PC-9 (cell line): Measurements from ENCODE around the gene PFDN6. TPM values are rescaled to one million over a fixed set of nuclear protein-coding genes. Genes with fewer than 3 reads are reported as not detected.
A peak's percentile ranks its signal among the peaks of the same experiment; 100 is the strongest.

Experiments used
- Bru-seq: library from RNA; stranded (reverse); fragments of 400-500 nt; gene quantifications from one replicate; lab custom pipeline; 2021; lab: Mats Ljungman, UMichigan
- BruChase-seq, 2 experiments: library from RNA; stranded (reverse); fragments of 400-500 nt; gene quantifications; one replicate each; lab custom pipeline; 2021; lab: Mats Ljungman, UMichigan
- BruUV-seq: library from RNA; stranded (reverse); fragments of 400-500 nt; replicated peaks from 2 replicates; lab custom pipeline; 2021; lab: Mats Ljungman, UMichigan
- CTCF ChIA-PET: fragments of 300-600 bp; sonication (Branson Sonifier 250); formaldehyde crosslinking; loops from one replicate; lab custom pipeline; 2022; ENCODE audit warnings: antibody characterized with exemption; lab: Charles Lee
- POLR2A ChIA-PET: fragments of 300-600 bp; sonication (Branson Sonifier 250); formaldehyde crosslinking; loops from one replicate; lab custom pipeline; 2022; ENCODE audit warnings: antibody characterized with exemption; ENCODE audit not compliant: unreplicated experiment; lab: Charles Lee
- DNase-seq, 2 experiments: peaks; one replicate each; pipeline versions ENCODE4 v3.0.0 to v3.0.0-alpha.2; 2015 to 2022; ENCODE audit warnings: mixed read lengths in 1 of 2
- H2AFZ ChIP-seq: fragments of 200-600 bp; sonication (generic); 2 replicates; pipeline ENCODE4 v1.8.1; 2017; ENCODE audit warnings: antibody characterized with exemption
- H3F3A ChIP-seq: fragments of 200-600 bp; sonication (generic); 2 replicates; pipeline ENCODE4 v1.8.1; 2017; ENCODE audit warnings: antibody characterized with exemption, mild to moderate bottlenecking, low read depth; ENCODE audit not compliant: insufficient read depth
- H3K27ac ChIP-seq: fragments of 200-600 bp; sonication (generic); 2 replicates; pipeline ENCODE4 v1.6.1; 2016; ENCODE audit warnings: mixed run types
- H3K27me3 ChIP-seq: fragments of 200-600 bp; sonication (generic); 2 replicates; pipeline ENCODE4 v1.6.1; 2016; ENCODE audit warnings: low read depth, mixed run types; ENCODE audit not compliant: insufficient read depth
- H3K36me3 ChIP-seq: fragments of 200-600 bp; sonication (generic); 2 replicates; pipeline ENCODE4 v1.6.1; 2016; ENCODE audit warnings: low read depth, mixed run types
- H3K4me1 ChIP-seq: fragments of 200-600 bp; sonication (generic); replicated peaks from 2 replicates; pipeline ENCODE4 v1.6.1; 2016; ENCODE audit warnings: mixed run types; ENCODE audit not compliant: insufficient read depth
- H3K4me2 ChIP-seq: fragments of 200-600 bp; sonication (generic); 2 replicates; pipeline ENCODE4 v1.6.1; 2017; ENCODE audit warnings: mixed run types
- H3K4me3 ChIP-seq: fragments of 200-600 bp; sonication (generic); 2 replicates; pipeline ENCODE4 v1.6.1; 2016; ENCODE audit warnings: mixed run types
- H3K79me2 ChIP-seq: fragments of 200-600 bp; sonication (generic); 2 replicates; pipeline ENCODE4 v1.6.1; 2017; ENCODE audit warnings: low read depth, mixed run types
- H3K9me2 ChIP-seq: fragments of 200-600 bp; sonication (generic); 2 replicates; pipeline ENCODE4 v1.8.1; 2017; ENCODE audit warnings: mild to moderate bottlenecking; ENCODE audit not compliant: insufficient read depth
- H3K9me3 ChIP-seq: fragments of 200-600 bp; sonication (generic); 2 replicates; pipeline ENCODE4 v1.8.1; 2016; ENCODE audit warnings: low read depth; ENCODE audit not compliant: insufficient read depth
- H4K20me1 ChIP-seq: fragments of 200-600 bp; sonication (generic); 2 replicates; pipeline ENCODE4 v1.8.1; 2017; ENCODE audit not compliant: insufficient read depth
- EZH2 ChIP-seq: fragments of 200-600 bp; sonication (generic); IDR thresholded peaks from 2 replicates; pipeline ENCODE4 v1.8.0; 2017; ENCODE audit warnings: antibody characterized with exemption, low read depth
- intact Hi-C: fragments of 100-400 bp; cut with micrococcal nuclease; formaldehyde crosslinking; loops from one replicate; pipeline ENCODE4 v1.10.0; 2022; ENCODE audit not compliant: unreplicated experiment
- long read RNA-seq: library from polyadenylated mRNA; stranded (forward); transcript quantifications from one replicate; pipeline ENCODE4 v2.0.0, GENCODE V29; 2022
- total RNA-seq: library from RNA; stranded (reverse); gene quantifications from 2 replicates; pipeline ENCODE4 v1.2.3, GENCODE V29; 2021
- TF ChIP-seq, protein P1 (sequence below): fragments of 200-600 bp; sonication (generic); conservative IDR thresholded peaks from 2 replicates; pipeline ENCODE4 v1.6.1; 2017; ENCODE audit warnings: mixed run types, antibody characterized with exemption, mild to moderate bottlenecking, moderate library complexity

The PFDN6 gene
- 51.5 and 57.2 TPM in 2 replicates for total RNA-seq
- Bru-seq, nascent RNA = percentile 63 among the genes with signal in this experiment
- percentile 60 among the genes with signal in this experiment for BruChase-seq, experiment 1, labeled RNA remaining after a 2-hour chase
- BruChase-seq, experiment 2, labeled RNA remaining after a 6-hour chase = percentile 69 among the genes with signal in this experiment
- long read RNA-seq, partial matches to known transcripts = 0 of 16 reads
- long read RNA-seq, other reads (novel, unspliced or antisense) = 11 of 16 reads

DNA sequence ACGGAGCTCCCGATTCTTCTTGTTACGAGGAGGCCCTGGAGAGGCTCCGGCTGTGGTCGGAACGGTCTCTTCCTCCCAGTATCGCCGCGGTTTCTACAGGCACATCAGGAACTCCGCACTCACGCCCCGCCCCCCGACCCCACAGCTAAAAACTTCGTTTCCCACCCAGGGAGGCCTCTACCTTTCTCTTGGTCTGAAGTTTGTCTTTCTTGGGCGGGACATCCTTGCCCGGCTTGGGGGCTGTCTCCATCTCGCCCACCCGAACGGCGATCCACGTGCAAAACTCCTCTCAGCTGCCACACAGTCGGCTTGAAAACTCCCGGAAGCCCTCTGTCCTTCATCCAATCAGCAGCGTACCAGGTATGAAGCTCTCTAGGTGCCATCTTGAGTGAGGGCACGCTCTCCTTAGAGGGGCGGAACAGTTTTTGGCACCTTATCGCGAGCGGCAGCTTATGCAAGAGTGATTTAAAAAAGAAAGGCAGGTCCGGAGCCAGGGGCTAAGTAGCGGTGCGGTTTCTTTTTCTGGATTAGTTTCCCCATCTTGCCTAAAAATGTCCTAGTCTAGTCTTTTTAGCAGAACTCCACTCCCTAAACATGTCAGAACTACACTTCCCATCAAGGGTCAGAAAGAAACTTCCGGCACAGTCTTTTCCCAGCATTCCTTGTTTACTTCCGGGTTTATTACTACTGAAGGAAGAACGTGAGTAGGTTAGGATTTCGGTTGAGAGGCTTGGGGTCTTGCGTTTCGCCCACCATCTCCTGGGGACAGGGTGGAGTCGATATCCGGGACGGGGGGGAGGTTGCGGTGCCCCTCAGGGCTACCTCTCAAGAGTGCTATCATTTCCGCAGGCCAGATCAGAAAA lies at the start of gene PFDN6, which contains the start of gene WDR46:
Gene PFDN6, plus strand, starts transcription at position 681 of the 863 bp plus-strand sequence. CDS start 256 bp downstream, outside the sequence.
Gene WDR46, minus strand, starts transcription at position 319 of the 863 bp plus-strand sequence. Its CDS starts 69 bp downstream, at position 250.
- H3K9me2 ChIP-seq = no peaks in the 10 kb centered on the region
- H3F3A ChIP-seq = peaks cover 27% of the 10 kb centered on the region
- no peaks in the 10 kb centered on the region; the same call in none of the 2 replicates for H4K20me1 ChIP-seq
- H3K79me2 ChIP-seq = peaks cover 48% of the 10 kb centered on the region
- no peaks in the 10 kb centered on the region for H3K9me3 ChIP-seq
- ChIA-PET CTCF (interaction anchor here (0.7 to 0.9 kb wide), 2 partner anchors 40 to 170 kb away, joined by 4 to 12 read pairs; no protein-coding TSS in a partner anchor), POLR2A (interaction anchor here (0.5 to 1.6 kb wide), 9 partner anchors 8 to 317 kb away, joined by 3 to 13 read pairs (median 7); partner anchors contain the start of genes RGL2, RPS18, VPS52 and ZBTB22)
- peaks cover 12% of the 10 kb centered on the region for H3K4me1 ChIP-seq
- intact Hi-C loops = loop anchor here (10.0 kb wide), 1 partner anchor 286 kb away; no protein-coding TSS in a partner anchor
- DNase-seq = peak; percentile 78 to 85
- no TSS peak for BruUV-seq
- H3K36me3 ChIP-seq = peaks cover 17% of the 10 kb centered on the region
- H2AFZ ChIP-seq = peak within 1 kb of the TSS; percentile 81
- peak within 1 kb of the TSS; percentile 91 for H3K4me2 ChIP-seq
- H3K4me3 ChIP-seq = peak within 1 kb of the TSS; percentile 93
- peak within 1 kb of the TSS; percentile 7; the same call in 1 of the 2 replicates for H3K27ac ChIP-seq
- TF ChIP-seq EZH2 = no peak
- TF ChIP-seq, protein P1, sequence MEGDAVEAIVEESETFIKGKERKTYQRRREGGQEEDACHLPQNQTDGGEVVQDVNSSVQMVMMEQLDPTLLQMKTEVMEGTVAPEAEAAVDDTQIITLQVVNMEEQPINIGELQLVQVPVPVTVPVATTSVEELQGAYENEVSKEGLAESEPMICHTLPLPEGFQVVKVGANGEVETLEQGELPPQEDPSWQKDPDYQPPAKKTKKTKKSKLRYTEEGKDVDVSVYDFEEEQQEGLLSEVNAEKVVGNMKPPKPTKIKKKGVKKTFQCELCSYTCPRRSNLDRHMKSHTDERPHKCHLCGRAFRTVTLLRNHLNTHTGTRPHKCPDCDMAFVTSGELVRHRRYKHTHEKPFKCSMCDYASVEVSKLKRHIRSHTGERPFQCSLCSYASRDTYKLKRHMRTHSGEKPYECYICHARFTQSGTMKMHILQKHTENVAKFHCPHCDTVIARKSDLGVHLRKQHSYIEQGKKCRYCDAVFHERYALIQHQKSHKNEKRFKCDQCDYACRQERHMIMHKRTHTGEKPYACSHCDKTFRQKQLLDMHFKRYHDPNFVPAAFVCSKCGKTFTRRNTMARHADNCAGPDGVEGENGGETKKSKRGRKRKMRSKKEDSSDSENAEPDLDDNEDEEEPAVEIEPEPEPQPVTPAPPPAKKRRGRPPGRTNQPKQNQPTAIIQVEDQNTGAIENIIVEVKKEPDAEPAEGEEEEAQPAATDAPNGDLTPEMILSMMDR = no peak
- H3K27me3 ChIP-seq = no peaks in the 10 kb centered on the region

DNA sequence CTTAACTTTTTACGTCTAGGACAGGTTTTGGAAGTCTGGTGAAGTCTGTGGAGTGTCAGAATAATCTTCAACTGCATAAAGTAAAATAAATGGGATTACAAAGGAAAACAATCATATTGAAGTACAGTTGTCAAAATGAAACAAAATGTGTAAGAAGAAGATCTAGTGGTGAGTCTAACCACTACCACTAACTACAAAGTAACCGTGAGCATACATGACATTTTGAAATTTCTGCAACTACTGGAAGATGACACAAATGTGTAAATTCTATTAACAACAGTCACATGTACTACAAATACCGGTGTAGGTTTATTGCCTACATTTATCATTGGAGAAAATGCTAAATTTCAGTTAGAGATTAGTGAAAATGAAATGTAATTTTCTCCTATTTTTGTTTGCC lies 47.4 kb upstream of the PFDN6 start:
- no peak overlapping the region for H3K4me3 ChIP-seq
- H3K27ac ChIP-seq = no peak overlapping the region
- ChIA-PET POLR2A (no interaction called here), CTCF (no interaction called here)
- no peak overlapping the region for H2AFZ ChIP-seq
- peaks cover 82% of the 10 kb centered on the region for H3K27me3 ChIP-seq
- H3K9me2 ChIP-seq = no peaks in the 10 kb centered on the region
- no peak for DNase-seq
- no TSS peak for BruUV-seq
- intact Hi-C loops = no loop called here
- no peaks in the 10 kb centered on the region for H3K36me3 ChIP-seq
- no peaks in the 10 kb centered on the region for H3K4me1 ChIP-seq
- no peak overlapping the region for H3K4me2 ChIP-seq
- H3F3A ChIP-seq = no peaks in the 10 kb centered on the region
- no peaks in the 10 kb centered on the region for H3K9me3 ChIP-seq
- TF ChIP-seq EZH2 = no peak
- TF ChIP-seq, protein P1 = no peak
- H3K79me2 ChIP-seq = no peaks in the 10 kb centered on the region
- H4K20me1 ChIP-seq = no peaks in the 10 kb centered on the region

DNA sequence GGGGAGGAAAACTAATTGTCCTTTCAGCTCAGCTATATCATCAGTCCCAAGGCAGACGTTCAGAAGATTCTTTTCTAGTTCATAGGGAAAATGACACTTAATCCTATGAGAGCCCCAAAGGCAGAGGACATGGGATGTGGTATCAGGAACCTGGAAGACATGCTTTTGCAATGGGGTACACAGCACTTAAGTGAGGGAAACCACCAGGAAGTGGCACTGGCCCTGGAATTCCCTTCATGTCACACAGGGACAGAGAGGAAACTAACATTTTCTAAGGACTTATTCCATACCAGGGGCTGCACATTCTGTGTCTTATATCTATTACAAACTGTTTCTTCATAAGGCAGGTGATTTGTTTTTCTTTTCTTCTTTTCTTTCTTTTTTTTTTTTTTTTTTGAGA lies 45.9 kb upstream of the PFDN6 start:
- ChIA-PET CTCF (no interaction called here), POLR2A (no interaction called here)
- Histone ChIP-seq H3K36me3 (no peaks in the 10 kb centered on the region), H3K4me3 (no peak overlapping the region), H3K4me1 (peaks cover 1% of the 10 kb centered on the region), H3K9me3 (no peaks in the 10 kb centered on the region), H4K20me1 (no peaks in the 10 kb centered on the region), H3F3A (peaks cover under 1% of the 10 kb centered on the region), H3K79me2 (no peaks in the 10 kb centered on the region), H3K27ac (no peak overlapping the region), H3K27me3 (peaks cover 67% of the 10 kb centered on the region), H3K4me2 (no peak overlapping the region), H3K9me2 (no peaks in the 10 kb centered on the region), H2AFZ (no peak overlapping the region)
- TF ChIP-seq, protein P1 = no peak
- no peak for TF ChIP-seq EZH2
- no peak for DNase-seq
- no TSS peak for BruUV-seq
- intact Hi-C loops = no loop called here
